H9 (cell line): ENCODE measurements around the gene ZNF101. TPM values are rescaled to one million over a fixed set of nuclear protein-coding genes. Genes with fewer than 3 reads are reported as not detected.

Experiments
- DNase-seq: peaks from one replicate; pipeline ENCODE4 v3.0.0-alpha.2; 2017
- H2AFZ ChIP-seq: one replicate; pipeline ENCODE4 v1.6.1; 2013; ENCODE audit warnings: mild to moderate bottlenecking, low read length, control low read depth, moderate library complexity
- H2AK5ac ChIP-seq: 2 replicates; pipeline ENCODE4 v1.6.1; 2013; ENCODE audit warnings: low read length, control low read depth, mixed read lengths; ENCODE audit not compliant: insufficient read length
- H2BK120ac ChIP-seq: one replicate; pipeline ENCODE4 v1.6.1; 2013; ENCODE audit warnings: low read depth, mild to moderate bottlenecking, low read length, control low read depth, inconsistent platforms; ENCODE audit not compliant: poor library complexity, severe bottlenecking
- H2BK12ac ChIP-seq: 2 replicates; pipeline ENCODE4 v1.6.1; 2013; ENCODE audit warnings: low read length, control low read depth, mixed read lengths, low read depth; ENCODE audit not compliant: insufficient read length
- H2BK15ac ChIP-seq: 2 replicates; pipeline ENCODE4 v1.6.1; 2013; ENCODE audit warnings: low read depth, low read length, control low read depth
- H2BK20ac ChIP-seq: one replicate; pipeline ENCODE4 v1.6.1; 2013; ENCODE audit warnings: low read depth, mild to moderate bottlenecking, low read length, control low read depth, inconsistent platforms; ENCODE audit not compliant: poor library complexity, severe bottlenecking
- H2BK5ac ChIP-seq: 2 replicates; pipeline ENCODE4 v1.6.1; 2013; ENCODE audit warnings: low read length, control low read depth, mixed read lengths; ENCODE audit not compliant: insufficient read length
- H3K14ac ChIP-seq: 2 replicates; pipeline ENCODE4 v1.6.1; 2013; ENCODE audit warnings: low read length, control low read depth; ENCODE audit not compliant: insufficient read depth
- H3K18ac ChIP-seq: 2 replicates; pipeline ENCODE4 v1.6.1; 2013; ENCODE audit warnings: low read depth, mild to moderate bottlenecking, mixed read lengths, low read length, control low read depth; ENCODE audit not compliant: insufficient read length
- H3K23ac ChIP-seq: 2 replicates; pipeline ENCODE4 v1.6.1; 2013; ENCODE audit warnings: low read length, control low read depth, mixed read lengths, low read depth; ENCODE audit not compliant: insufficient read length
- H3K23me2 ChIP-seq: 2 replicates; pipeline ENCODE4 v1.6.1; 2013; ENCODE audit warnings: low read depth, mild to moderate bottlenecking, mixed read lengths, low read length, control low read depth; ENCODE audit not compliant: insufficient read length, poor library complexity, severe bottlenecking
- H3K27ac ChIP-seq: 2 replicates; pipeline ENCODE4 v1.5.1; 2013; ENCODE audit warnings: low read length, control low read depth, mixed read lengths, low read depth; ENCODE audit not compliant: insufficient read length
- H3K27me3 ChIP-seq: 2 replicates; pipeline ENCODE4 v1.6.1; 2013; ENCODE audit warnings: low read length, control low read depth, inconsistent platforms; ENCODE audit not compliant: insufficient read depth
- H3K4ac ChIP-seq: 2 replicates; pipeline ENCODE4 v1.6.1; 2013; ENCODE audit warnings: low read depth, mild to moderate bottlenecking, control low read depth, inconsistent platforms, low read length, moderate library complexity
- H3K4me1 ChIP-seq: 2 replicates; pipeline ENCODE4 v1.6.1; 2013; ENCODE audit warnings: low read length, control low read depth, inconsistent platforms; ENCODE audit not compliant: insufficient read depth
- H3K4me2 ChIP-seq: 2 replicates; pipeline ENCODE4 v1.6.1; 2013; ENCODE audit warnings: low read length, control low read depth, mixed read lengths; ENCODE audit not compliant: insufficient read length, insufficient read depth
- H3K56ac ChIP-seq: 2 replicates; pipeline ENCODE4 v1.6.1; 2013; ENCODE audit warnings: low read depth, mild to moderate bottlenecking, mixed read lengths, low read length, control low read depth; ENCODE audit not compliant: insufficient read length
- H3K79me1 ChIP-seq: 2 replicates; pipeline ENCODE4 v1.6.1; 2013; ENCODE audit warnings: low read depth, mild to moderate bottlenecking, moderate library complexity, low read length, control low read depth, inconsistent platforms; ENCODE audit not compliant: insufficient read depth, poor library complexity, severe bottlenecking
- H3K79me2 ChIP-seq: 2 replicates; pipeline ENCODE4 v1.6.1; 2013; ENCODE audit warnings: low read length, control low read depth, inconsistent platforms; ENCODE audit not compliant: insufficient read depth
- H3K9ac ChIP-seq: 2 replicates; pipeline ENCODE4 v1.6.1; 2013; ENCODE audit warnings: low read length, control low read depth, mixed read lengths; ENCODE audit not compliant: insufficient read length; ENCODE audit errors: extremely low read depth
- H3K9me3 ChIP-seq: one replicate; pipeline ENCODE4 v1.6.1; 2013; ENCODE audit warnings: low read depth, low read length, inconsistent platforms; ENCODE audit not compliant: control insufficient read depth
- H3T11ph ChIP-seq: one replicate; pipeline ENCODE4 v1.6.1; 2013; ENCODE audit warnings: mild to moderate bottlenecking, low read length, control low read depth, inconsistent platforms
- H4K20me1 ChIP-seq: one replicate; pipeline ENCODE4 v1.6.1; 2013; ENCODE audit not compliant: control insufficient read depth, insufficient read length, insufficient read depth
- H4K5ac ChIP-seq: 2 replicates; pipeline ENCODE4 v1.6.1; 2013; ENCODE audit warnings: low read depth, mild to moderate bottlenecking, mixed read lengths, low read length, control low read depth; ENCODE audit not compliant: insufficient read length
- H4K8ac ChIP-seq: replicated peaks from 2 replicates; pipeline ENCODE4 v1.6.1; 2013; ENCODE audit warnings: low read length, control low read depth, mixed read lengths, low read depth; ENCODE audit not compliant: insufficient read length
- H4K91ac ChIP-seq: 2 replicates; pipeline ENCODE4 v1.6.1; 2013; ENCODE audit warnings: low read depth, mild to moderate bottlenecking, moderate library complexity, mixed read lengths, low read length, control low read depth; ENCODE audit not compliant: insufficient read length
- H3K27ac Mint-ChIP-seq, 3 experiments: 2 replicates in 2 of 3; 3 replicates in 1 of 3; pipeline ENCODE4 v1.8.0; 2020 to 2021; ENCODE audit warnings: mixed read lengths in 3 of 3, mild to moderate bottlenecking in 1 of 3, moderate library complexity in 1 of 3
- H3K27me3 Mint-ChIP-seq: 2 replicates; pipeline ENCODE4 v1.8.0; 2021; ENCODE audit warnings: low read depth, mild to moderate bottlenecking, moderate library complexity, mixed read lengths
- H3K36me3 Mint-ChIP-seq, 3 experiments: 2 replicates in 2 of 3; 3 replicates in 1 of 3; pipeline ENCODE4 v1.8.0; 2020 to 2021; ENCODE audit warnings: low read depth in 3 of 3, mixed read lengths in 3 of 3; ENCODE audit not compliant: insufficient read depth in 1 of 3
- H3K4me1 Mint-ChIP-seq, 2 experiments: 2 replicates each; pipeline ENCODE4 v1.8.0; 2020; ENCODE audit warnings: mixed read lengths in 2 of 2
- H3K4me3 Mint-ChIP-seq, 2 experiments: 2 replicates in 1 of 2; 3 replicates in 1 of 2; pipeline ENCODE4 v1.8.0; 2020 to 2021; ENCODE audit warnings: mild to moderate bottlenecking in 2 of 2, mixed read lengths in 2 of 2, moderate library complexity in 1 of 2
- H3K9me3 Mint-ChIP-seq, 2 experiments: 2 replicates in 1 of 2; 3 replicates in 1 of 2; pipeline ENCODE4 v1.8.0; 2020; ENCODE audit warnings: mild to moderate bottlenecking in 2 of 2, mixed read lengths in 2 of 2, moderate library complexity in 1 of 2
- WGBS: extraction: QIAGEN DNeasy Blood & Tissue Kit; methylation state at CpG from one replicate; pipeline ENCODE4 v1.1.7; 2013; ENCODE audit warnings: missing lambda C conversion rate, low lambda C conversion rate, mixed read lengths; ENCODE audit not compliant: insufficient read length; ENCODE audit errors: extremely low coverage; 5-methylcytosine and 5-hydroxymethylcytosine counted together
- total RNA-seq: library from RNA; stranded (reverse); gene quantifications from 2 replicates; pipeline ENCODE4 v1.2.1, GENCODE V29; 2021
- TF ChIP-seq, protein P1 (sequence below): fragments of 200-600 bp; sonication (generic); conservative IDR thresholded peaks from 3 replicates; pipeline ENCODE4 v1.8.0; 2021; ENCODE audit warnings: antibody characterized with exemption, mild to moderate bottlenecking

The ZNF101 gene
- total RNA-seq, 1 experiment from 2014 or later: 46.9 TPM

DNA sequence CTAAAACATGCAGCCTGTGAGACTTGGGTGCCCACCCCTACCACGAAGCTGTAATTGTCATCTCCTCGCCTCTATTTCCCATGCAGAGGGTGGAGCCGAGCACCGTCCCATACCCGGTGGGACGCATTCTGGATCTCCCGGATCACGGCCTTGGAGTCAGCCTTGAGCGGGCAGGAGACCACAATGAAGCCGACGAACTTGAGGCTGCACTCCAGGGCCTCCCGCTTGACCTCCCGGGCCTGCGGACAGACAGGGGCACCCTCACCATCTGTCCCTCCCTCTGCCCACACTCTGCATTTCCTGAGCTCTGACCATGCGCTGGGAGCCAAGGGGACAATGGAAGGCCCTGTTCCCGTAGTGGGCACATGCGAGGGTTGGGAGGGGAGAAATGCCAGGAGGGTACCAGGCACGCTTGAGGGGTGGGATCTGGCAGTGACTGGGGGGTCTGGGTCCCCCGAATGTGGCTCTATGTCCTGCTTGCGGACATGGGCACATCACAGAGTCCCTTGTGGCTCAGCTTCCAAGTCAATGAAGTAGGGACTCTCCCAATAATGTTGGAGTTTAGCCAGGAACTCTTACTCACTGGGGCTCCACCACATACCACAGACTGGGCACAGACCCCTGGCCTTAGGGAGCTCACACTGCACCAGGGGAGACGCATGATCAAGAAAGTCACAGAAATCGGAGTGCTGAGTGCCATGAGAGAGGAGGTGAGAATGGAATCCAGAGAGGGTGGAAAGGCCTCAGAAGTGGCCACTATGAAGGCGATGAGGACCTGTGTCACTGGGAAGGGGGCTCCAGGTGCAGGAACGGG lies 15.9 kb upstream of the ZNF101 start:
- H4K5ac ChIP-seq: no peak overlapping the region
- no peaks in the 10 kb centered on the region for H3K9me3 ChIP-seq
- no peak for DNase-seq
- H3K4me1 ChIP-seq: no peaks in the 10 kb centered on the region
- no peak overlapping the region for H3K23ac ChIP-seq
- no peaks in the 10 kb centered on the region for H3K79me2 ChIP-seq
- H3K4me2 ChIP-seq: no peak overlapping the region
- no peak overlapping the region for H4K8ac ChIP-seq
- Mint-ChIP-seq H3K9me3 (no peaks in the 10 kb centered on the region), H3K36me3 (peaks cover 40 to 95% (median 83%) of the 10 kb centered on the region in 3 experiments), H3K27me3 (no peaks in the 10 kb centered on the region; the same call in 1 of the 2 replicates), H3K4me1 (no peaks in the 10 kb centered on the region), H3K27ac (no peak overlapping the region), H3K4me3 (no peak overlapping the region; a peak in 1 of 5 replicates)
- H2BK120ac ChIP-seq: no peak overlapping the region
- no peak overlapping the region for H2BK5ac ChIP-seq
- no peak overlapping the region for H3T11ph ChIP-seq
- H3K18ac ChIP-seq: no peak overlapping the region
- no peaks in the 10 kb centered on the region for H4K20me1 ChIP-seq
- no peak overlapping the region for H3K9ac ChIP-seq
- H4K91ac ChIP-seq: no peak overlapping the region
- no peaks in the 10 kb centered on the region for H3K23me2 ChIP-seq
- no peak overlapping the region for H2BK15ac ChIP-seq
- H2AK5ac ChIP-seq: no peak overlapping the region
- H3K27me3 ChIP-seq: no peaks in the 10 kb centered on the region
- no peaks in the 10 kb centered on the region for H3K79me1 ChIP-seq
- no peak overlapping the region for H3K14ac ChIP-seq
- no peak overlapping the region for H2BK12ac ChIP-seq
- TF ChIP-seq, protein P1, sequence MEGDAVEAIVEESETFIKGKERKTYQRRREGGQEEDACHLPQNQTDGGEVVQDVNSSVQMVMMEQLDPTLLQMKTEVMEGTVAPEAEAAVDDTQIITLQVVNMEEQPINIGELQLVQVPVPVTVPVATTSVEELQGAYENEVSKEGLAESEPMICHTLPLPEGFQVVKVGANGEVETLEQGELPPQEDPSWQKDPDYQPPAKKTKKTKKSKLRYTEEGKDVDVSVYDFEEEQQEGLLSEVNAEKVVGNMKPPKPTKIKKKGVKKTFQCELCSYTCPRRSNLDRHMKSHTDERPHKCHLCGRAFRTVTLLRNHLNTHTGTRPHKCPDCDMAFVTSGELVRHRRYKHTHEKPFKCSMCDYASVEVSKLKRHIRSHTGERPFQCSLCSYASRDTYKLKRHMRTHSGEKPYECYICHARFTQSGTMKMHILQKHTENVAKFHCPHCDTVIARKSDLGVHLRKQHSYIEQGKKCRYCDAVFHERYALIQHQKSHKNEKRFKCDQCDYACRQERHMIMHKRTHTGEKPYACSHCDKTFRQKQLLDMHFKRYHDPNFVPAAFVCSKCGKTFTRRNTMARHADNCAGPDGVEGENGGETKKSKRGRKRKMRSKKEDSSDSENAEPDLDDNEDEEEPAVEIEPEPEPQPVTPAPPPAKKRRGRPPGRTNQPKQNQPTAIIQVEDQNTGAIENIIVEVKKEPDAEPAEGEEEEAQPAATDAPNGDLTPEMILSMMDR: no peak
- H2BK20ac ChIP-seq: no peak overlapping the region
- no CpG with 5 or more reads among the region's 24 CpGs for WGBS
- H3K4ac ChIP-seq: no peak overlapping the region
- H3K27ac ChIP-seq: no peak overlapping the region
- H3K56ac ChIP-seq: no peak overlapping the region
- H2AFZ ChIP-seq: no peak overlapping the region
